Activated CD4-positive, alpha-beta T cell treated with anti-CD3 and anti-CD28 coated beads, Interleukin-2, Interleukin-4, amounts not matched to agents 100 ng/mL and 50 ng/mL, durations not matched to agents 16 hours and 8 hours (primary cell): ENCODE measurements around the gene TMEM98.
"Not testable (repeated sequence)": the region's sequence is repeated elsewhere in the genome, so short reads cannot be mapped to it uniquely, and the experiment has no call there.

ENCODE experiments used
- DNase-seq: peaks from one replicate; pipeline ENCODE4 v3.0.0-alpha.2; 2020; ENCODE audit warnings: low spot score

The TMEM98 gene

GRCh38 chr17:32980230-32980629 lies 52.3 kb downstream of the TMEM98 start:
- DNase-seq, result no peak

GRCh38 chr17:32981611-32982010 lies 53.7 kb downstream of the TMEM98 start:
- DNase-seq, result not testable (repeated sequence)

- no peak for DNase-seq
These were observed 57.2 kb downstream of the TMEM98 start for GRCh38 chr17:32985050-32985756.

GRCh38 chr17:32987453-32987805 lies 59.5 kb downstream of the TMEM98 start:
- DNase-seq, result not testable (repeated sequence)

- not testable (repeated sequence) for DNase-seq
These were observed 59.9 kb downstream of the TMEM98 start for GRCh38 chr17:32987868-32988267.

GRCh38 chr17:32988481-32989101 lies 60.6 kb downstream of the TMEM98 start:
- no peak for DNase-seq

- no peak for DNase-seq
These were observed 64.5 kb downstream of the TMEM98 start for GRCh38 chr17:32992321-32993033.

GRCh38 chr17:32993977-32994376 lies 66.0 kb downstream of the TMEM98 start:
- DNase-seq, result no peak
